Skeletal muscle satellite cell (primary cell): Measurements from ENCODE around the gene BTBD9.
"Not testable (repeated sequence)": the region's sequence is repeated elsewhere in the genome, so short reads cannot be mapped to it uniquely, and the experiment has no call there.

Experiments used
- H3K27me3 ChIP-seq: 2 replicates; pipeline ENCODE4 v1.7.0; 2013; ENCODE audit warnings: low read length; ENCODE audit not compliant: control insufficient read depth, insufficient read depth
- H3K36me3 ChIP-seq: 2 replicates; pipeline ENCODE4 v1.7.0; 2013; ENCODE audit warnings: mild to moderate bottlenecking, control low read depth, low read length; ENCODE audit not compliant: insufficient read depth
- H3K4me1 ChIP-seq: 2 replicates; pipeline ENCODE4 v1.7.0; 2013; ENCODE audit warnings: low read length; ENCODE audit not compliant: control insufficient read depth, insufficient read depth
- H3K4me2 ChIP-seq: 2 replicates; pipeline ENCODE4 v1.7.0; 2013; ENCODE audit warnings: mild to moderate bottlenecking, low read length
- H3K4me3 ChIP-seq: 2 replicates; pipeline ENCODE4 v1.7.0; 2013; ENCODE audit warnings: low read length
- H3K9ac ChIP-seq: 2 replicates; pipeline ENCODE4 v1.7.0; 2013; ENCODE audit warnings: mild to moderate bottlenecking, low read depth, low read length, moderate library complexity
- H3K9me3 ChIP-seq: replicated peaks from 2 replicates; pipeline ENCODE4 v1.7.0; 2013; ENCODE audit warnings: mild to moderate bottlenecking, control low read depth, low read length

The BTBD9 gene

GRCh38 chr6:38350220-38350619 lies 289.5 kb downstream of the BTBD9 start:
- Histone ChIP-seq H3K9me3 (no peaks in the 10 kb centered on the region), H3K4me2 (no peak overlapping the region), H3K36me3 (no peaks in the 10 kb centered on the region), H3K4me1 (peaks cover 4% of the 10 kb centered on the region), H3K4me3 (no peak overlapping the region), H3K27me3 (no peaks in the 10 kb centered on the region), H3K9ac (no peak overlapping the region)

GRCh38 chr6:38349795-38350194 lies 289.9 kb downstream of the BTBD9 start:
- H3K36me3 ChIP-seq = no peaks in the 10 kb centered on the region
- no peaks in the 10 kb centered on the region for H3K9me3 ChIP-seq
- no peak overlapping the region for H3K4me3 ChIP-seq
- peaks cover 4% of the 10 kb centered on the region for H3K4me1 ChIP-seq
- H3K4me2 ChIP-seq = no peak overlapping the region
- H3K27me3 ChIP-seq = no peaks in the 10 kb centered on the region
- H3K9ac ChIP-seq = no peak overlapping the region

GRCh38 chr6:38349221-38349620 lies 290.5 kb downstream of the BTBD9 start:
- peaks cover 4% of the 10 kb centered on the region for H3K4me1 ChIP-seq
- H3K36me3 ChIP-seq = no peaks in the 10 kb centered on the region
- no peak overlapping the region for H3K9ac ChIP-seq
- H3K4me2 ChIP-seq = no peak overlapping the region
- no peaks in the 10 kb centered on the region for H3K27me3 ChIP-seq
- no peak overlapping the region for H3K4me3 ChIP-seq
- no peaks in the 10 kb centered on the region for H3K9me3 ChIP-seq

DNA sequence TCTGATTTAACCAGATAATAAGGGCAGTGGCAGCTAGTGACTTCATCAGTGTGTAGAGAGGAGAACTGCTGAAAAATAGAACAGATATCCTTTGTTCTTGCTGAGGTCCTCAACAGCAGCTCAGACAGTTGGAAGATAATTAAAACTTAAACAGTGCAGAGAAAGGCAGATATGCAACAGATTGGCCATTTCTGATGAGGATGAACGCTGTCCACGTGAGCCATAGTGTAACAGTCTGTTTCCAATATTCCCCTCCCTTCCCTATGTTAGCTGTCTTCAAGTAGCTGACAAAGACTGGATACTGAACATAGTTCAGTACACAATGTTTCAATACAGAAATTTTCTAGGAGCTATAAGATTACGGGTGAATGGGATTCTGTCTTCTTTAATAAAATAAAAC lies 291.4 kb downstream of the BTBD9 start:
- peaks cover 4% of the 10 kb centered on the region for H3K4me1 ChIP-seq
- H3K4me2 ChIP-seq = no peak overlapping the region
- no peaks in the 10 kb centered on the region for H3K9me3 ChIP-seq
- no peaks in the 10 kb centered on the region for H3K36me3 ChIP-seq
- H3K9ac ChIP-seq = no peak overlapping the region
- H3K4me3 ChIP-seq = no peak overlapping the region
- no peaks in the 10 kb centered on the region for H3K27me3 ChIP-seq

DNA sequence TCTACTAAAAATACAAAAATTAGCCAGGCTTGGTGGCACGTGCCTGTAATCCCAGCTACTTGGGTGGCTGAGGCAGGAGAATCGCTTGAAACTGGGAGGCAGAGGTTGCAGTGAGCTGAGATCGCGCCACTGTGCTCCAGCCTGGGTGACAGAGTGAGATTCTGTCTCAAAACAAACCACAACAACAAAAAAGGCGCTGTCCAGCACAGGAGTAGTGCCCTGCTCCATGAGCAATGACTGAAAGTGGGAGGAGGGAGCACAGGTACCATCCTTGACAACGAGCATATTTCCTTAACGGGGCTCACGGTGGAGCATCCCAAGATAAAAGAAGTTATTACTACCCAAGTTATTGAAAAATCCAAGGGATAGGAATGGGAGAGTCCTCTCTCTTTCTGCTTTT lies 291.9 kb downstream of the BTBD9 start:
- not testable (repeated sequence) for H3K4me2 ChIP-seq

GRCh38 chr6:38346291-38347079 lies 293.2 kb downstream of the BTBD9 start:
- H3K4me2 ChIP-seq = no peak overlapping the region
- H3K36me3 ChIP-seq = no peaks in the 10 kb centered on the region
- no peak overlapping the region for H3K4me3 ChIP-seq
- H3K9me3 ChIP-seq = no peaks in the 10 kb centered on the region
- H3K27me3 ChIP-seq = no peaks in the 10 kb centered on the region
- no peak overlapping the region for H3K9ac ChIP-seq
- peaks cover 4% of the 10 kb centered on the region for H3K4me1 ChIP-seq

More for the DNA sequence above, 291.9 kb downstream of the BTBD9 start:
- not testable (repeated sequence) for H3K27me3 ChIP-seq, H3K4me3 ChIP-seq, H3K9me3 ChIP-seq, H3K9ac ChIP-seq, H3K36me3 ChIP-seq, H3K4me1 ChIP-seq

DNA sequence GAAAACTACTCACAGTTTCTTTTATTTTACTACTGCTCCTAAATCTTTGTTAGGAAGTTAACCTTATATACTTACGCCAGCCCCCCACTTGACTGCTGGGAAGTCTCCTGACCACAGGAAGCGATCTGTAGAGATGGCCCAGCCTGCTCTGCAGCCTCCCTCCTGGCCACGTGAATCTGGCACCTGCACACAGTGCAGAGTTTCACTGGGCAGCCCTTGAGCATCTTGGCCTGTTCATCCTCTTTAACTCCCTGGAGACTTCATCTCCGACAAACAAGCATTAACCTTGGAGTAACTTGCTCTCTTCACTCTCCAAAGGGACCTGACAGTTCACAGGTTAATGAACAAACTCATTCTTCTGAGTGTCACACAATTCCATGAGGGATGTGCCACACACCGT lies 294.1 kb downstream of the BTBD9 start:
- Histone ChIP-seq H3K27me3 (no peaks in the 10 kb centered on the region), H3K4me2 (no peak overlapping the region), H3K9me3 (no peaks in the 10 kb centered on the region), H3K9ac (no peak overlapping the region), H3K36me3 (no peaks in the 10 kb centered on the region), H3K4me1 (peaks cover 4% of the 10 kb centered on the region), H3K4me3 (no peak overlapping the region)

GRCh38 chr6:38341496-38341895 lies 298.2 kb downstream of the BTBD9 start:
- no peak overlapping the region for H3K4me2 ChIP-seq
- peaks cover 14% of the 10 kb centered on the region for H3K4me1 ChIP-seq
- H3K36me3 ChIP-seq = no peaks in the 10 kb centered on the region
- H3K9me3 ChIP-seq = no peaks in the 10 kb centered on the region
- no peak overlapping the region for H3K4me3 ChIP-seq
- H3K9ac ChIP-seq = no peak overlapping the region
- no peaks in the 10 kb centered on the region for H3K27me3 ChIP-seq

GRCh38 chr6:38339914-38340313 lies 299.8 kb downstream of the BTBD9 start:
- Histone ChIP-seq H3K27me3 (no peaks in the 10 kb centered on the region), H3K4me3 (no peak overlapping the region), H3K9ac (no peak overlapping the region), H3K4me1 (peaks cover 11% of the 10 kb centered on the region), H3K4me2 (no peak overlapping the region), H3K9me3 (no peaks in the 10 kb centered on the region), H3K36me3 (no peaks in the 10 kb centered on the region)

- Histone ChIP-seq H3K36me3 (no peaks in the 10 kb centered on the region), H3K9ac (no peak overlapping the region), H3K4me3 (no peak overlapping the region), H3K27me3 (no peaks in the 10 kb centered on the region), H3K4me1 (peaks cover 11% of the 10 kb centered on the region), H3K4me2 (no peak overlapping the region), H3K9me3 (peaks cover 5% of the 10 kb centered on the region)
Measured at GRCh38 chr6:38337819-38338465, 301.8 kb downstream of the BTBD9 start.

GRCh38 chr6:38336922-38337321 lies 302.8 kb downstream of the BTBD9 start:
- H3K4me2 ChIP-seq = no peak overlapping the region
- H3K9ac ChIP-seq = no peak overlapping the region
- H3K4me3 ChIP-seq = no peak overlapping the region
- H3K27me3 ChIP-seq = no peaks in the 10 kb centered on the region
- H3K9me3 ChIP-seq = peaks cover 5% of the 10 kb centered on the region
- H3K36me3 ChIP-seq = no peaks in the 10 kb centered on the region
- H3K4me1 ChIP-seq = peaks cover 11% of the 10 kb centered on the region

- no peak overlapping the region for H3K4me3 ChIP-seq
- H3K4me1 ChIP-seq = no peaks in the 10 kb centered on the region
- no peak overlapping the region for H3K9ac ChIP-seq
Measured at GRCh38 chr6:38326837-38327236, 312.9 kb downstream of the BTBD9 start.

More at GRCh38 chr6:38326837-38327236, 312.9 kb downstream of the BTBD9 start:
- H3K9me3 ChIP-seq = no peaks in the 10 kb centered on the region
- no peaks in the 10 kb centered on the region for H3K36me3 ChIP-seq
- no peaks in the 10 kb centered on the region for H3K27me3 ChIP-seq
- no peak overlapping the region for H3K4me2 ChIP-seq
